HepG2 (cell line): ENCODE data around the gene IQCE.

Experiments
- CTCF ChIP-seq: sonication (generic); formaldehyde crosslinking; IDR thresholded peaks from 2 replicates; pipeline ENCODE4 v1.5.0; 2020; ENCODE audit warnings: mild to moderate bottlenecking, missing genetic modification reagents, moderate library complexity
- HDAC2 ChIP-seq: sonication (generic); formaldehyde crosslinking; IDR thresholded peaks from 2 replicates; pipeline ENCODE4 v1.4.0; 2020; ENCODE audit warnings: missing genetic modification reagents
- POLR2AphosphoS5 ChIP-seq: IDR thresholded peaks from 2 replicates; pipeline ENCODE4 v1.6.1; 2012; ENCODE audit warnings: low read depth, low read length
- TMF1 ChIP-seq: sonication (generic); formaldehyde crosslinking; IDR thresholded peaks from 2 replicates; pipeline ENCODE4 v1.8.1; 2022; ENCODE audit warnings: low read depth, missing genetic modification reagents

GRCh38 chr7:2634267-2635145 lies 75.7 kb downstream of the IQCE start:
- TF ChIP-seq POLR2AphosphoS5 (no peak), CTCF (no peak), TMF1 (CRISPR knock-in tag) (no peak), HDAC2 (CRISPR knock-in tag) (no peak)
